A673 (cell line): Measurements from ENCODE around the gene TTBK2. TPM values are rescaled to one million over a fixed set of nuclear protein-coding genes. Genes with fewer than 3 reads are reported as not detected.

Source experiments
- BruUV-seq: library from RNA; stranded (reverse); fragments of 400-500 nt; replicated peaks from 2 replicates; lab custom pipeline; 2021; lab: Mats Ljungman, UMichigan
- CTCF ChIA-PET: fragments of 300-600 bp; sonication (Branson Sonifier 250); formaldehyde crosslinking; loops from one replicate; lab custom pipeline; 2022; ENCODE audit warnings: antibody characterized with exemption; lab: Charles Lee
- POLR2A ChIA-PET: fragments of 300-600 bp; sonication (Branson Sonifier 250); formaldehyde crosslinking; loops from one replicate; lab custom pipeline; 2022; ENCODE audit warnings: antibody characterized with exemption; ENCODE audit not compliant: low non-redundant PET; lab: Charles Lee
- DNase-seq: peaks from one replicate; pipeline ENCODE4 v3.0.0-alpha.2; 2015; ENCODE audit warnings: low spot score
- H3K27ac ChIP-seq: fragments of 200-600 bp; sonication (generic); 2 replicates; pipeline ENCODE4 v1.5.1; 2016; ENCODE audit warnings: mixed run types, low read depth, mild to moderate bottlenecking, mixed read lengths, antibody characterized with exemption, low read length; ENCODE audit not compliant: poor library complexity, severe bottlenecking
- H3K27me3 ChIP-seq: fragments of 200-600 bp; sonication (generic); replicated peaks from 2 replicates; pipeline ENCODE4 v1.6.1; 2017; ENCODE audit warnings: mixed run types, low read depth, mild to moderate bottlenecking, mixed read lengths, antibody characterized with exemption, low read length; ENCODE audit not compliant: insufficient read depth, poor library complexity
- H3K36me3 ChIP-seq: fragments of 200-600 bp; sonication (generic); 2 replicates; pipeline ENCODE4 v1.6.1; 2016; ENCODE audit warnings: mixed run types, mild to moderate bottlenecking, mixed read lengths, antibody characterized with exemption, low read length; ENCODE audit not compliant: insufficient read depth, poor library complexity, severe bottlenecking
- H3K4me1 ChIP-seq: fragments of 200-600 bp; sonication (generic); 2 replicates; pipeline ENCODE4 v1.6.1; 2017; ENCODE audit warnings: mixed run types, mild to moderate bottlenecking, mixed read lengths, antibody characterized with exemption, low read length; ENCODE audit not compliant: insufficient read depth, poor library complexity, severe bottlenecking
- H3K4me3 ChIP-seq: fragments of 200-600 bp; sonication (generic); 2 replicates; pipeline ENCODE4 v1.5.1; 2016; ENCODE audit warnings: low read depth, mixed run types, mild to moderate bottlenecking, mixed read lengths, low read length; ENCODE audit not compliant: poor library complexity, severe bottlenecking
- H3K9me3 ChIP-seq: fragments of 200-600 bp; sonication (generic); 2 replicates; pipeline ENCODE4 v1.6.1; 2016; ENCODE audit warnings: mixed run types, low read depth, mild to moderate bottlenecking, mixed read lengths, antibody characterized with exemption, low read length; ENCODE audit not compliant: poor library complexity, severe bottlenecking
- EZH2 ChIP-seq: fragments of 200-600 bp; sonication (generic); IDR thresholded peaks from 2 replicates; pipeline ENCODE4 v1.6.1; 2017; ENCODE audit warnings: borderline replicate concordance, low read depth, mild to moderate bottlenecking, mixed read lengths, antibody characterized with exemption, low read length; ENCODE audit not compliant: poor library complexity, severe bottlenecking
- intact Hi-C: fragments of 100-400 bp; cut with micrococcal nuclease; formaldehyde crosslinking; loops from one replicate; pipeline ENCODE4 v1.10.0; 2022; ENCODE audit not compliant: unreplicated experiment
- total RNA-seq: library from RNA; stranded (reverse); gene quantifications from 2 replicates; pipeline ENCODE4 v1.2.3, GENCODE V29; 2021
- TF ChIP-seq, protein P1 (sequence below): fragments of 300-800, 200-600 bp; sonication (generic); conservative IDR thresholded peaks from 2 replicates; pipeline ENCODE4 v1.5.1; 2017; ENCODE audit warnings: low read depth, mild to moderate bottlenecking, antibody characterized with exemption, low read length, moderate library complexity, mixed read lengths

The TTBK2 gene
- total RNA-seq, 1 experiment from 2014 or later, result 15.8 TPM

DNA sequence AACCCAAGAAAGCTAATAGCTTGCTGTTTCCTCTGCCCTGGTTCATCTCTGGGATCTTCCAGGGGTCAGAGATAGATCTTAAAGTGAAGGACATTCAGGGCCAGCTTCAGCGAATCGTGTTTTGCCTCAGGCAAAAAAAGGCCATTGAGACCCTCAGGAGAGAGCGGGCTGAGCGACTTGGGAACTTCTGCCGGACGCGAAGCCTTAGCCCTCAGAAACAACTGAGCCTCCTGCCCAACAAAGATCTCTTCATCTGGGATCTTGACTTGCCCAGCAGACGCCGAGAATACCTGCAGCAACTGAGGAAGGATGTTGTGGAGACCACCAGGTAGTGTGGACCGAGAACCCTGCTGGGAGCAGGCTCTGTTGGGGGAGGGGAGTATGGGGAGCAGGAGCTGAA lies 226.2 kb downstream of the TTBK2 start:
- CTCF ChIA-PET, result no interaction called here
- Histone ChIP-seq H3K4me1 (no peaks in the 10 kb centered on the region), H3K9me3 (no peaks in the 10 kb centered on the region), H3K27me3 (no peaks in the 10 kb centered on the region), H3K4me3 (no peak overlapping the region), H3K27ac (no peak overlapping the region), H3K36me3 (no peaks in the 10 kb centered on the region)
- DNase-seq, result no peak
- no TSS peak for BruUV-seq
- intact Hi-C loops, result no loop called here
- POLR2A ChIA-PET, result no interaction called here
- TF ChIP-seq, protein P1, sequence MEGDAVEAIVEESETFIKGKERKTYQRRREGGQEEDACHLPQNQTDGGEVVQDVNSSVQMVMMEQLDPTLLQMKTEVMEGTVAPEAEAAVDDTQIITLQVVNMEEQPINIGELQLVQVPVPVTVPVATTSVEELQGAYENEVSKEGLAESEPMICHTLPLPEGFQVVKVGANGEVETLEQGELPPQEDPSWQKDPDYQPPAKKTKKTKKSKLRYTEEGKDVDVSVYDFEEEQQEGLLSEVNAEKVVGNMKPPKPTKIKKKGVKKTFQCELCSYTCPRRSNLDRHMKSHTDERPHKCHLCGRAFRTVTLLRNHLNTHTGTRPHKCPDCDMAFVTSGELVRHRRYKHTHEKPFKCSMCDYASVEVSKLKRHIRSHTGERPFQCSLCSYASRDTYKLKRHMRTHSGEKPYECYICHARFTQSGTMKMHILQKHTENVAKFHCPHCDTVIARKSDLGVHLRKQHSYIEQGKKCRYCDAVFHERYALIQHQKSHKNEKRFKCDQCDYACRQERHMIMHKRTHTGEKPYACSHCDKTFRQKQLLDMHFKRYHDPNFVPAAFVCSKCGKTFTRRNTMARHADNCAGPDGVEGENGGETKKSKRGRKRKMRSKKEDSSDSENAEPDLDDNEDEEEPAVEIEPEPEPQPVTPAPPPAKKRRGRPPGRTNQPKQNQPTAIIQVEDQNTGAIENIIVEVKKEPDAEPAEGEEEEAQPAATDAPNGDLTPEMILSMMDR, result no peak
- TF ChIP-seq EZH2, result no peak

- Histone ChIP-seq H3K4me1 (no peaks in the 10 kb centered on the region), H3K9me3 (no peaks in the 10 kb centered on the region), H3K27ac (no peak overlapping the region), H3K36me3 (no peaks in the 10 kb centered on the region), H3K4me3 (no peak overlapping the region), H3K27me3 (no peaks in the 10 kb centered on the region)
- POLR2A ChIA-PET, result no interaction called here
- TF ChIP-seq EZH2, result no peak
- TF ChIP-seq, protein P1, result no peak
- CTCF ChIA-PET, result no interaction called here
- intact Hi-C loops, result no loop called here
- BruUV-seq, result no TSS peak
- no peak for DNase-seq
Observed at GRCh38 chr15:42693942-42694341, 226.6 kb downstream of the TTBK2 start.

GRCh38 chr15:42693496-42693895 lies 227.1 kb downstream of the TTBK2 start:
- DNase-seq, result no peak
- Histone ChIP-seq H3K27ac (no peak overlapping the region), H3K4me1 (no peaks in the 10 kb centered on the region), H3K4me3 (no peak overlapping the region), H3K36me3 (no peaks in the 10 kb centered on the region), H3K27me3 (no peaks in the 10 kb centered on the region), H3K9me3 (no peaks in the 10 kb centered on the region)
- intact Hi-C loops, result no loop called here
- ChIA-PET POLR2A (no interaction called here), CTCF (no interaction called here)
- BruUV-seq, result no TSS peak
- TF ChIP-seq, protein P1, result no peak
- no peak for TF ChIP-seq EZH2
